HEK293 (cell line): ENCODE measurements around the gene TAMALIN.

Experiments
- GLIS1 ChIP-seq: fragments of 450-650 bp; formaldehyde crosslinking; IDR thresholded peaks from 2 replicates; pipeline ENCODE4 v1.5.1; 2016; ENCODE audit warnings: missing biosample characterization, missing genetic modification characterization
- IKZF3 ChIP-seq: fragments of 450-650 bp; IDR thresholded peaks from 2 replicates; pipeline ENCODE4 v1.5.0; 2018; ENCODE audit warnings: missing biosample characterization, mild to moderate bottlenecking, missing genetic modification characterization, moderate library complexity
- KLF7 ChIP-seq: fragments of 450-650 bp; formaldehyde crosslinking; IDR thresholded peaks from 2 replicates; pipeline ENCODE4 v1.5.1; 2016; ENCODE audit warnings: missing biosample characterization, missing genetic modification characterization, borderline replicate concordance
- RBAK ChIP-seq: fragments of 450-650 bp; formaldehyde crosslinking; IDR thresholded peaks from 2 replicates; pipeline ENCODE4 v1.5.1; 2016; ENCODE audit warnings: missing biosample characterization, missing genetic modification characterization
- SALL2 ChIP-seq: fragments of 450-650 bp; formaldehyde crosslinking; IDR thresholded peaks from 2 replicates; pipeline ENCODE4 v1.5.0; 2017; ENCODE audit warnings: missing biosample characterization, mild to moderate bottlenecking, missing genetic modification characterization, borderline replicate concordance
- SP2 ChIP-seq: fragments of 450-650 bp; formaldehyde crosslinking; IDR thresholded peaks from 2 replicates; pipeline ENCODE4 v1.5.1; 2016; ENCODE audit warnings: missing biosample characterization, missing genetic modification characterization
- ZBTB20 ChIP-seq: fragments of 450-650 bp; formaldehyde crosslinking; IDR thresholded peaks from 2 replicates; pipeline ENCODE4 v1.5.1; 2016; ENCODE audit warnings: missing biosample characterization, missing genetic modification characterization
- ZBTB48 ChIP-seq: fragments of 450-650 bp; formaldehyde crosslinking; IDR thresholded peaks from 2 replicates; pipeline ENCODE4 v1.5.1; 2016; ENCODE audit warnings: missing biosample characterization, missing genetic modification characterization
- ZBTB8A ChIP-seq: fragments of 450-650 bp; formaldehyde crosslinking; IDR thresholded peaks from 2 replicates; pipeline ENCODE4 v1.5.1; 2016; ENCODE audit warnings: missing biosample characterization, missing genetic modification characterization
- ZFP69B ChIP-seq: fragments of 450-650 bp; formaldehyde crosslinking; IDR thresholded peaks from 2 replicates; pipeline ENCODE4 v1.5.1; 2016; ENCODE audit warnings: missing biosample characterization, missing genetic modification characterization
- ZIC2 ChIP-seq: fragments of 450-650 bp; formaldehyde crosslinking; IDR thresholded peaks from 2 replicates; pipeline ENCODE4 v1.5.1; 2016; ENCODE audit warnings: missing biosample characterization, missing genetic modification characterization
- ZNF155 ChIP-seq: fragments of 450-650 bp; formaldehyde crosslinking; IDR thresholded peaks from 2 replicates; pipeline ENCODE4 v1.5.1; 2016; ENCODE audit warnings: missing biosample characterization, missing genetic modification characterization
- ZNF366 ChIP-seq: fragments of 450-650 bp; formaldehyde crosslinking; conservative IDR thresholded peaks from 2 replicates; pipeline ENCODE4 v1.5.1; 2016; ENCODE audit warnings: missing biosample characterization, missing genetic modification characterization
- ZNF423 ChIP-seq: fragments of 450-650 bp; formaldehyde crosslinking; IDR thresholded peaks from 2 replicates; pipeline ENCODE4 v1.5.1; 2016; ENCODE audit warnings: missing biosample characterization, missing genetic modification characterization
- ZSCAN30 ChIP-seq: fragments of 450-650 bp; IDR thresholded peaks from 2 replicates; pipeline ENCODE4 v1.5.1; 2018; ENCODE audit warnings: missing biosample characterization, mild to moderate bottlenecking, missing genetic modification characterization, moderate library complexity
- TF ChIP-seq, protein P1 (sequence below): fragments of 450-650 bp; formaldehyde crosslinking; IDR thresholded peaks from 2 replicates; pipeline ENCODE4 v1.5.1; 2016; ENCODE audit warnings: missing biosample characterization, missing genetic modification characterization, borderline replicate concordance
- TF ChIP-seq, protein P2 (sequence below): fragments of 450-650 bp; formaldehyde crosslinking; IDR thresholded peaks from 2 replicates; pipeline ENCODE4 v1.5.1; 2016; ENCODE audit warnings: missing biosample characterization, missing genetic modification characterization, borderline replicate concordance
- TF ChIP-seq, protein P3 (sequence below): fragments of 450-650 bp; formaldehyde crosslinking; IDR thresholded peaks from 2 replicates; pipeline ENCODE4 v1.5.1; 2016; ENCODE audit warnings: missing biosample characterization, missing genetic modification characterization, low read depth
- TF ChIP-seq, protein P4 (sequence below): fragments of 450-650 bp; formaldehyde crosslinking; IDR thresholded peaks from 2 replicates; pipeline ENCODE4 v1.5.1; 2016; ENCODE audit warnings: missing biosample characterization, missing genetic modification characterization
- TF ChIP-seq, protein P5 (sequence below): fragments of 450-650 bp; formaldehyde crosslinking; IDR thresholded peaks from 2 replicates; pipeline ENCODE4 v1.5.1; 2017; ENCODE audit warnings: missing biosample characterization, missing genetic modification characterization
- TF ChIP-seq, protein P6 (sequence below): fragments of 450-650 bp; formaldehyde crosslinking; IDR thresholded peaks from 2 replicates; pipeline ENCODE4 v1.5.1; 2016; ENCODE audit warnings: missing biosample characterization, missing genetic modification characterization

Gene TAMALIN

DNA sequence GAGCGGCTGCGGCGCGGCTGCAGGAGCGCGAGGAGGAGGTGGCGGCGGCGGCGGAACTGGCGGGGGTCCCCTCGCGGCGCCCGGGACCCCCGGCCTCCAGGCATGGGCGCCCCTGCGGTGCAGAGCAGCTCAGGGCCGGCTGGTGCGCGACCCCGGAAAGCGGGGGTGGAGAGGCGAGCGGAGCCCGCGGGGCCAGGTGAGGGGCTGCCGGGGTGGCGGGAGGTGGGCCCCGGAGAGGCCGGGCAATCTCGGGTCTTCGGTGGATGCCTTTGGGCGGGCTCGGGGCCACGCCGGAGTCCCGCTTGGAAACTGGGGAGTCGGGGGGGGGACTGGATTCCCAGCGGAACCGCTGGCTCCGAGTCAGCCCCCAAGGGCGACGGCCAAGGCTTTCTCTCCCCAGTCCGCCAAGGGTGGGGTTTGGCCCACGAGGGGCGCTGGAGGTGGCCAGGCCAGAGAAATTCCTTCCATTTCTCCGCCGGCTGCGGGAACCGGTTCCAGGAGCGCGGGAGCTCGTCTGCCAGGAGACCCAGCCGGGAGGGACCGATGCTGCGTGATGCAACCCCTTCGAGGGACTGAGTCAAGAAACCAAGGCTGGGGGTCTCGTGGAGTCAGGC lies 30.6 kb downstream of the TAMALIN start (continued):
- TF ChIP-seq, protein P1, sequence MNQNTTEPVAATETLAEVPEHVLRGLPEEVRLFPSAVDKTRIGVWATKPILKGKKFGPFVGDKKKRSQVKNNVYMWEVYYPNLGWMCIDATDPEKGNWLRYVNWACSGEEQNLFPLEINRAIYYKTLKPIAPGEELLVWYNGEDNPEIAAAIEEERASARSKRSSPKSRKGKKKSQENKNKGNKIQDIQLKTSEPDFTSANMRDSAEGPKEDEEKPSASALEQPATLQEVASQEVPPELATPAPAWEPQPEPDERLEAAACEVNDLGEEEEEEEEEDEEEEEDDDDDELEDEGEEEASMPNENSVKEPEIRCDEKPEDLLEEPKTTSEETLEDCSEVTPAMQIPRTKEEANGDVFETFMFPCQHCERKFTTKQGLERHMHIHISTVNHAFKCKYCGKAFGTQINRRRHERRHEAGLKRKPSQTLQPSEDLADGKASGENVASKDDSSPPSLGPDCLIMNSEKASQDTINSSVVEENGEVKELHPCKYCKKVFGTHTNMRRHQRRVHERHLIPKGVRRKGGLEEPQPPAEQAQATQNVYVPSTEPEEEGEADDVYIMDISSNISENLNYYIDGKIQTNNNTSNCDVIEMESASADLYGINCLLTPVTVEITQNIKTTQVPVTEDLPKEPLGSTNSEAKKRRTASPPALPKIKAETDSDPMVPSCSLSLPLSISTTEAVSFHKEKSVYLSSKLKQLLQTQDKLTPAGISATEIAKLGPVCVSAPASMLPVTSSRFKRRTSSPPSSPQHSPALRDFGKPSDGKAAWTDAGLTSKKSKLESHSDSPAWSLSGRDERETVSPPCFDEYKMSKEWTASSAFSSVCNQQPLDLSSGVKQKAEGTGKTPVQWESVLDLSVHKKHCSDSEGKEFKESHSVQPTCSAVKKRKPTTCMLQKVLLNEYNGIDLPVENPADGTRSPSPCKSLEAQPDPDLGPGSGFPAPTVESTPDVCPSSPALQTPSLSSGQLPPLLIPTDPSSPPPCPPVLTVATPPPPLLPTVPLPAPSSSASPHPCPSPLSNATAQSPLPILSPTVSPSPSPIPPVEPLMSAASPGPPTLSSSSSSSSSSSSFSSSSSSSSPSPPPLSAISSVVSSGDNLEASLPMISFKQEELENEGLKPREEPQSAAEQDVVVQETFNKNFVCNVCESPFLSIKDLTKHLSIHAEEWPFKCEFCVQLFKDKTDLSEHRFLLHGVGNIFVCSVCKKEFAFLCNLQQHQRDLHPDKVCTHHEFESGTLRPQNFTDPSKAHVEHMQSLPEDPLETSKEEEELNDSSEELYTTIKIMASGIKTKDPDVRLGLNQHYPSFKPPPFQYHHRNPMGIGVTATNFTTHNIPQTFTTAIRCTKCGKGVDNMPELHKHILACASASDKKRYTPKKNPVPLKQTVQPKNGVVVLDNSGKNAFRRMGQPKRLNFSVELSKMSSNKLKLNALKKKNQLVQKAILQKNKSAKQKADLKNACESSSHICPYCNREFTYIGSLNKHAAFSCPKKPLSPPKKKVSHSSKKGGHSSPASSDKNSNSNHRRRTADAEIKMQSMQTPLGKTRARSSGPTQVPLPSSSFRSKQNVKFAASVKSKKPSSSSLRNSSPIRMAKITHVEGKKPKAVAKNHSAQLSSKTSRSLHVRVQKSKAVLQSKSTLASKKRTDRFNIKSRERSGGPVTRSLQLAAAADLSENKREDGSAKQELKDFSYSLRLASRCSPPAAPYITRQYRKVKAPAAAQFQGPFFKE (tag by site-specific recombination): no peak
- TF ChIP-seq ZFP69B (peak; percentile 80), GLIS1 (tag by site-specific recombination) (peak; percentile 65), ZSCAN30 (tag by site-specific recombination) (no peak), SP2 (tag by site-specific recombination) (peak; percentile 23; the same call in 1 of the 2 replicates), SALL2 (tag by site-specific recombination) (no peak), IKZF3 (peak; percentile 56; the same call in 1 of the 2 replicates), ZIC2 (peak; percentile 68), KLF7 (0 out of 2 replicates have a peak, but pooled peaks have one; percentile 35), RBAK (no peak), ZNF423 (tag by site-specific recombination) (peak; percentile 83; the same call in 1 of the 2 replicates), ZBTB48 (tag by site-specific recombination) (peak; percentile 33; the same call in 1 of the 2 replicates), ZNF155 (tag by site-specific recombination) (no peak), ZNF366 (tag by site-specific recombination) (peak; percentile 39; the same call in 1 of the 2 replicates), ZBTB20 (tag by site-specific recombination) (peak; percentile 27; the same call in 1 of the 2 replicates), ZBTB8A (tag by site-specific recombination) (peak; percentile 20)
- TF ChIP-seq, protein P2, sequence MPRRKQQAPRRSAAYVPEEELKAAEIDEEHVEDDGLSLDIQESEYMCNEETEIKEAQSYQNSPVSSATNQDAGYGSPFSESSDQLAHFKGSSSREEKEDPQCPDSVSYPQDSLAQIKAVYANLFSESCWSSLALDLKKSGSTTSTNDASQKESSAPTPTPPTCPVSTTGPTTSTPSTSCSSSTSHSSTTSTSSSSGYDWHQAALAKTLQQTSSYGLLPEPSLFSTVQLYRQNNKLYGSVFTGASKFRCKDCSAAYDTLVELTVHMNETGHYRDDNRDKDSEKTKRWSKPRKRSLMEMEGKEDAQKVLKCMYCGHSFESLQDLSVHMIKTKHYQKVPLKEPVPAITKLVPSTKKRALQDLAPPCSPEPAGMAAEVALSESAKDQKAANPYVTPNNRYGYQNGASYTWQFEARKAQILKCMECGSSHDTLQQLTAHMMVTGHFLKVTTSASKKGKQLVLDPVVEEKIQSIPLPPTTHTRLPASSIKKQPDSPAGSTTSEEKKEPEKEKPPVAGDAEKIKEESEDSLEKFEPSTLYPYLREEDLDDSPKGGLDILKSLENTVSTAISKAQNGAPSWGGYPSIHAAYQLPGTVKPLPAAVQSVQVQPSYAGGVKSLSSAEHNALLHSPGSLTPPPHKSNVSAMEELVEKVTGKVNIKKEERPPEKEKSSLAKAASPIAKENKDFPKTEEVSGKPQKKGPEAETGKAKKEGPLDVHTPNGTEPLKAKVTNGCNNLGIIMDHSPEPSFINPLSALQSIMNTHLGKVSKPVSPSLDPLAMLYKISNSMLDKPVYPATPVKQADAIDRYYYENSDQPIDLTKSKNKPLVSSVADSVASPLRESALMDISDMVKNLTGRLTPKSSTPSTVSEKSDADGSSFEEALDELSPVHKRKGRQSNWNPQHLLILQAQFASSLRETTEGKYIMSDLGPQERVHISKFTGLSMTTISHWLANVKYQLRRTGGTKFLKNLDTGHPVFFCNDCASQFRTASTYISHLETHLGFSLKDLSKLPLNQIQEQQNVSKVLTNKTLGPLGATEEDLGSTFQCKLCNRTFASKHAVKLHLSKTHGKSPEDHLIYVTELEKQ (tag by site-specific recombination): no peak
- TF ChIP-seq, protein P3, sequence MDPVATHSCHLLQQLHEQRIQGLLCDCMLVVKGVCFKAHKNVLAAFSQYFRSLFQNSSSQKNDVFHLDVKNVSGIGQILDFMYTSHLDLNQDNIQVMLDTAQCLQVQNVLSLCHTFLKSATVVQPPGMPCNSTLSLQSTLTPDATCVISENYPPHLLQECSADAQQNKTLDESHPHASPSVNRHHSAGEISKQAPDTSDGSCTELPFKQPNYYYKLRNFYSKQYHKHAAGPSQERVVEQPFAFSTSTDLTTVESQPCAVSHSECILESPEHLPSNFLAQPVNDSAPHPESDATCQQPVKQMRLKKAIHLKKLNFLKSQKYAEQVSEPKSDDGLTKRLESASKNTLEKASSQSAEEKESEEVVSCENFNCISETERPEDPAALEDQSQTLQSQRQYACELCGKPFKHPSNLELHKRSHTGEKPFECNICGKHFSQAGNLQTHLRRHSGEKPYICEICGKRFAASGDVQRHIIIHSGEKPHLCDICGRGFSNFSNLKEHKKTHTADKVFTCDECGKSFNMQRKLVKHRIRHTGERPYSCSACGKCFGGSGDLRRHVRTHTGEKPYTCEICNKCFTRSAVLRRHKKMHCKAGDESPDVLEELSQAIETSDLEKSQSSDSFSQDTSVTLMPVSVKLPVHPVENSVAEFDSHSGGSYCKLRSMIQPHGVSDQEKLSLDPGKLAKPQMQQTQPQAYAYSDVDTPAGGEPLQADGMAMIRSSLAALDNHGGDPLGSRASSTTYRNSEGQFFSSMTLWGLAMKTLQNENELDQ (tag by site-specific recombination): no peak
- TF ChIP-seq, protein P4, sequence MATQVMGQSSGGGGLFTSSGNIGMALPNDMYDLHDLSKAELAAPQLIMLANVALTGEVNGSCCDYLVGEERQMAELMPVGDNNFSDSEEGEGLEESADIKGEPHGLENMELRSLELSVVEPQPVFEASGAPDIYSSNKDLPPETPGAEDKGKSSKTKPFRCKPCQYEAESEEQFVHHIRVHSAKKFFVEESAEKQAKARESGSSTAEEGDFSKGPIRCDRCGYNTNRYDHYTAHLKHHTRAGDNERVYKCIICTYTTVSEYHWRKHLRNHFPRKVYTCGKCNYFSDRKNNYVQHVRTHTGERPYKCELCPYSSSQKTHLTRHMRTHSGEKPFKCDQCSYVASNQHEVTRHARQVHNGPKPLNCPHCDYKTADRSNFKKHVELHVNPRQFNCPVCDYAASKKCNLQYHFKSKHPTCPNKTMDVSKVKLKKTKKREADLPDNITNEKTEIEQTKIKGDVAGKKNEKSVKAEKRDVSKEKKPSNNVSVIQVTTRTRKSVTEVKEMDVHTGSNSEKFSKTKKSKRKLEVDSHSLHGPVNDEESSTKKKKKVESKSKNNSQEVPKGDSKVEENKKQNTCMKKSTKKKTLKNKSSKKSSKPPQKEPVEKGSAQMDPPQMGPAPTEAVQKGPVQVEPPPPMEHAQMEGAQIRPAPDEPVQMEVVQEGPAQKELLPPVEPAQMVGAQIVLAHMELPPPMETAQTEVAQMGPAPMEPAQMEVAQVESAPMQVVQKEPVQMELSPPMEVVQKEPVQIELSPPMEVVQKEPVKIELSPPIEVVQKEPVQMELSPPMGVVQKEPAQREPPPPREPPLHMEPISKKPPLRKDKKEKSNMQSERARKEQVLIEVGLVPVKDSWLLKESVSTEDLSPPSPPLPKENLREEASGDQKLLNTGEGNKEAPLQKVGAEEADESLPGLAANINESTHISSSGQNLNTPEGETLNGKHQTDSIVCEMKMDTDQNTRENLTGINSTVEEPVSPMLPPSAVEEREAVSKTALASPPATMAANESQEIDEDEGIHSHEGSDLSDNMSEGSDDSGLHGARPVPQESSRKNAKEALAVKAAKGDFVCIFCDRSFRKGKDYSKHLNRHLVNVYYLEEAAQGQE (tag by site-specific recombination): 0 out of 2 replicates have a peak, but pooled peaks have one; percentile 20
- TF ChIP-seq, protein P5, sequence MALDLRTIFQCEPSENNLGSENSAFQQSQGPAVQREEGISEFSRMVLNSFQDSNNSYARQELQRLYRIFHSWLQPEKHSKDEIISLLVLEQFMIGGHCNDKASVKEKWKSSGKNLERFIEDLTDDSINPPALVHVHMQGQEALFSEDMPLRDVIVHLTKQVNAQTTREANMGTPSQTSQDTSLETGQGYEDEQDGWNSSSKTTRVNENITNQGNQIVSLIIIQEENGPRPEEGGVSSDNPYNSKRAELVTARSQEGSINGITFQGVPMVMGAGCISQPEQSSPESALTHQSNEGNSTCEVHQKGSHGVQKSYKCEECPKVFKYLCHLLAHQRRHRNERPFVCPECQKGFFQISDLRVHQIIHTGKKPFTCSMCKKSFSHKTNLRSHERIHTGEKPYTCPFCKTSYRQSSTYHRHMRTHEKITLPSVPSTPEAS (tag by site-specific recombination): no peak
- TF ChIP-seq, protein P6, sequence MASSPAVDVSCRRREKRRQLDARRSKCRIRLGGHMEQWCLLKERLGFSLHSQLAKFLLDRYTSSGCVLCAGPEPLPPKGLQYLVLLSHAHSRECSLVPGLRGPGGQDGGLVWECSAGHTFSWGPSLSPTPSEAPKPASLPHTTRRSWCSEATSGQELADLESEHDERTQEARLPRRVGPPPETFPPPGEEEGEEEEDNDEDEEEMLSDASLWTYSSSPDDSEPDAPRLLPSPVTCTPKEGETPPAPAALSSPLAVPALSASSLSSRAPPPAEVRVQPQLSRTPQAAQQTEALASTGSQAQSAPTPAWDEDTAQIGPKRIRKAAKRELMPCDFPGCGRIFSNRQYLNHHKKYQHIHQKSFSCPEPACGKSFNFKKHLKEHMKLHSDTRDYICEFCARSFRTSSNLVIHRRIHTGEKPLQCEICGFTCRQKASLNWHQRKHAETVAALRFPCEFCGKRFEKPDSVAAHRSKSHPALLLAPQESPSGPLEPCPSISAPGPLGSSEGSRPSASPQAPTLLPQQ (tag by site-specific recombination): peak; percentile 88
